Measurements from ENCODE around the gene SPATA13. TPM values are rescaled to one million over a fixed set of nuclear protein-coding genes. Genes with fewer than 3 reads are reported as not detected.
"Not testable (repeated sequence)": the region's sequence is repeated elsewhere in the genome, so short reads cannot be mapped to it uniquely, and the experiment has no call there.

SPATA13 gene
- total and polyA plus RNA-seq, 2 experiments from 2014 or later = 2.4 to 4.6 TPM

DNA sequence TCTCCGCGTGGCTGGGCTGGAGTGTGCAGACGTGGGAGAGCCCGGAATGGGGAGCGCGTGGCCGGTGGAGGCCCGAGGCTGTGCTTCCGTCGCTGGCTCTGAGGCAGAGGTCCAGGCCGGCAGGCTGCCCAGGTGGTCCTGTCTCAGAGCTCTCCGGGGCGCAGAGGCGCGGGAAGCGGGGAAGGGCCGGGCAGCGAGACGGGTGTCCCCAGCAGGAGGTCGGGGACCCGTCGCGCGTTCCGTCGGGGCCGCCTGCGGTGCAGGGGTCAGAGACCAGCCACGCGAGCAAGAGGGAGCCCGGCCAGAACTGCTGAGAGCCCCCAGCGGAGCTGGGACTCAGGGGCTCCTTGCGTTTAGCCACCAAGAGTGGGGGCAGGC, 147.5 kb downstream of the SPATA13 start:
- Histone ChIP-seq H3K9me3 (ENCODE audit: low read depth) (no peaks in the 10 kb centered on the region), H3K4me1 (ENCODE audit: insufficient read depth) (peaks cover 8% of the 10 kb centered on the region; the same call in 1 of the 2 replicates), H3K79me2 (ENCODE audit: insufficient read depth) (no peaks in the 10 kb centered on the region), H3K36me3 (ENCODE audit: low read depth) (no peaks in the 10 kb centered on the region), H3K9me2 (ENCODE audit: insufficient read depth) (no peaks in the 10 kb centered on the region), H3K4me3 (no peak overlapping the region), H3K27ac (no peak overlapping the region), H3K9ac (no peak overlapping the region), H3K4me2 (ENCODE audit: unreplicated experiment) (no peak overlapping the region), H3K27me3 (replicated peaks; ENCODE audit: insufficient read depth) (no peaks in the 10 kb centered on the region), H2AFZ (no peak overlapping the region), H3F3A (ENCODE audit: insufficient read depth) (peaks cover 5% of the 10 kb centered on the region; the same call in 1 of the 2 replicates), H4K20me1 (ENCODE audit: insufficient read depth) (no peaks in the 10 kb centered on the region)
- DNase-seq = no peak
- TF ChIP-seq EZH2 (IDR thresholded peaks at IDR 0.05; ENCODE audit: insufficient read depth, poor library complexity, severe bottlenecking) (no peak), EZH2phosphoT487 (IDR thresholded peaks at IDR 0.05; ENCODE audit: insufficient read depth, low read depth) (no peak)
- 90 to 96% methylated on average over 17 to 33 of the region's 33 CpGs for WGBS, 2 experiments (ENCODE audit: low coverage in 1 of 2, low lambda C conversion rate in 2 of 2, missing lambda C conversion rate in 2 of 2)
- in situ Hi-C loops (cut with MboI) = no loop called here

GRCh38 chr13:24308488-24309020, 148.0 kb downstream of the SPATA13 start:
- no peaks in the 10 kb centered on the region for H4K20me1 ChIP-seq (ENCODE audit: insufficient read depth)
- TF ChIP-seq EZH2 (IDR thresholded peaks at IDR 0.05; ENCODE audit: insufficient read depth, poor library complexity, severe bottlenecking) (no peak), EZH2phosphoT487 (IDR thresholded peaks at IDR 0.05; ENCODE audit: insufficient read depth, low read depth) (no peak)
- no peak for DNase-seq
- H3K9me3 ChIP-seq (ENCODE audit: low read depth) = no peaks in the 10 kb centered on the region
- no peak overlapping the region for H3K4me2 ChIP-seq (ENCODE audit: unreplicated experiment)
- H3K27me3 ChIP-seq (replicated peaks; ENCODE audit: insufficient read depth) = no peaks in the 10 kb centered on the region
- H3K79me2 ChIP-seq (ENCODE audit: insufficient read depth) = no peaks in the 10 kb centered on the region
- no peak overlapping the region for H3K27ac ChIP-seq
- H3K9me2 ChIP-seq (ENCODE audit: insufficient read depth) = no peaks in the 10 kb centered on the region
- in situ Hi-C loops (cut with MboI) = no loop called here
- H2AFZ ChIP-seq = no peak overlapping the region
- 83 to 87% methylated on average over 23 to 37 of the region's 37 CpGs for WGBS, 2 experiments (ENCODE audit: low coverage in 1 of 2, low lambda C conversion rate in 2 of 2, missing lambda C conversion rate in 2 of 2)
- no peak overlapping the region for H3K9ac ChIP-seq
- H3F3A ChIP-seq (ENCODE audit: insufficient read depth) = peaks cover 5% of the 10 kb centered on the region; the same call in 1 of the 2 replicates
- peaks cover 8% of the 10 kb centered on the region; the same call in 1 of the 2 replicates for H3K4me1 ChIP-seq (ENCODE audit: insufficient read depth)
- no peaks in the 10 kb centered on the region for H3K36me3 ChIP-seq (ENCODE audit: low read depth)
- H3K4me3 ChIP-seq = no peak overlapping the region

DNA sequence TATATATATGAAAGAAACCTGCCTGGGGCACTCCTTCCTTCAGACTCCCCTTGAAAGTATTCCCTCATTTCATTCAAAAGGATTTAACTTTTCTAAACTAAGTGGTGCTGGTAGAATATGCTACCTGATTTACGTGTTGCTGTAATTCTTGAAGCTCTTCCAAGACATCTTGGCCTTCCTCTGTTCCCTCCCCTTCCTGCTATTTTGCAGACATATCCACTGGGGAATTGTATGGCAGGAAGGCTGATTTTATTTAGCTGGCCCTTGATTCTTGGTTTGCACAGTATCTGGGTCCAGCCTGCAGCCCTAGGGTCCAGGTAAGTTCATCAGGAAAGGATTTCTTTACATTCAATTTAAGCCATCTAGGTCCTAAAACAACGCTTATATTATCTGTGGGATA, 148.8 kb downstream of the SPATA13 start, which contains the start of gene C1QTNF9:
TSS of gene C1QTNF9 (plus strand) at position 281 of the 400 bp plus-strand sequence. CDS start 6,424 bp downstream, outside the sequence.
- 77 to 86% methylated on average over 2 of the region's 2 CpGs for WGBS, 2 experiments (ENCODE audit: low coverage in 1 of 2, low lambda C conversion rate in 2 of 2, missing lambda C conversion rate in 2 of 2)
- H3K4me3 ChIP-seq; H3F3A ChIP-seq (ENCODE audit: insufficient read depth); H3K27ac ChIP-seq; H3K4me2 ChIP-seq (ENCODE audit: unreplicated experiment); H3K36me3 ChIP-seq (ENCODE audit: low read depth); H2AFZ ChIP-seq; DNase-seq; H3K4me1 ChIP-seq (ENCODE audit: insufficient read depth); H3K9ac ChIP-seq; in situ Hi-C loops (cut with MboI); H4K20me1 ChIP-seq (ENCODE audit: insufficient read depth); H3K9me3 ChIP-seq (ENCODE audit: low read depth); H3K79me2 ChIP-seq (ENCODE audit: insufficient read depth); H3K27me3 ChIP-seq (replicated peaks; ENCODE audit: insufficient read depth); H3K9me2 ChIP-seq (ENCODE audit: insufficient read depth): not testable (repeated sequence)

DNA sequence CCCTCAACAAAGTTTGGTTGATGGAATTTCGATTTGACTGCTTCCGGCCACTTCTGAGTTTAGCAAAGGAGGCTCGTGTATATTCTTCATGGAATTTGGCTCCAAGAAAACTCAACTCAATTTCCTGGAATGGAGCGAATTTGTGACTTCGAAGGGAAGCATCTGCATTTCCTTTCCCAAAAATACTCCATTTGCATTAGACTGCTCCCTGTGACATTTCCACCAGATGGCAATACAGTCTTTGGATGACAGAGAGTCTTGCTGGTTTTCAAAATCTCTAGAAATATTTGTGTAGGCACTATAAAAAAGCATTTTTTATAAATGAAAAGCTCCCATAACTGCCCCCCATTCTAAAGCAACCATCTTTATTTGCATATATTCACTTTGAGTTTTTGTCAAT, 152.9 kb downstream of the SPATA13 start:
- in situ Hi-C loops (cut with MboI) = loop anchor here (10.0 kb wide), 1 partner anchor 221 kb away; no protein-coding TSS in a partner anchor

GRCh38 chr13:24317835-24318234, 157.3 kb downstream of the SPATA13 start:
- not testable (repeated sequence) for H3K4me2 ChIP-seq (ENCODE audit: unreplicated experiment); H3K9me2 ChIP-seq (ENCODE audit: insufficient read depth); H3K79me2 ChIP-seq (ENCODE audit: insufficient read depth); H3K27ac ChIP-seq; H2AFZ ChIP-seq; DNase-seq; H3K4me1 ChIP-seq (ENCODE audit: insufficient read depth); H3K4me3 ChIP-seq; H3K9ac ChIP-seq; H4K20me1 ChIP-seq (ENCODE audit: insufficient read depth); H3K36me3 ChIP-seq (ENCODE audit: low read depth); H3K9me3 ChIP-seq (ENCODE audit: low read depth); H3F3A ChIP-seq (ENCODE audit: insufficient read depth); H3K27me3 ChIP-seq (replicated peaks; ENCODE audit: insufficient read depth)
- WGBS, 2 experiments (ENCODE audit: low coverage in 1 of 2, low lambda C conversion rate in 2 of 2, missing lambda C conversion rate in 2 of 2) = 70 to 100% methylated on average over 5 to 10 of the region's 10 CpGs
- in situ Hi-C loops (cut with MboI) = loop anchor here (10.0 kb wide), 1 partner anchor 217 kb away; no protein-coding TSS in a partner anchor

More for the DNA sequence above, 152.9 kb downstream of the SPATA13 start:
- Histone ChIP-seq H3K4me3 (no peak overlapping the region), H3K4me2 (ENCODE audit: unreplicated experiment) (no peak overlapping the region), H3K9me3 (ENCODE audit: low read depth) (no peaks in the 10 kb centered on the region), H3K9ac (no peak overlapping the region), H4K20me1 (ENCODE audit: insufficient read depth) (no peaks in the 10 kb centered on the region), H3K4me1 (ENCODE audit: insufficient read depth) (no peaks in the 10 kb centered on the region), H2AFZ (no peak overlapping the region), H3K27me3 (replicated peaks; ENCODE audit: insufficient read depth) (no peaks in the 10 kb centered on the region; the same call in none of the 2 replicates), H3K9me2 (ENCODE audit: insufficient read depth) (no peaks in the 10 kb centered on the region), H3K79me2 (ENCODE audit: insufficient read depth) (no peaks in the 10 kb centered on the region), H3K27ac (no peak overlapping the region), H3K36me3 (ENCODE audit: low read depth) (no peaks in the 10 kb centered on the region), H3F3A (ENCODE audit: insufficient read depth) (no peaks in the 10 kb centered on the region)
- peak; percentile 39 for DNase-seq
- 2 to 4% methylated on average over 5 of the region's 5 CpGs for WGBS, 2 experiments (ENCODE audit: low coverage in 1 of 2, low lambda C conversion rate in 2 of 2, missing lambda C conversion rate in 2 of 2)
- no peak for TF ChIP-seq EZH2 (IDR thresholded peaks at IDR 0.05; ENCODE audit: insufficient read depth, poor library complexity, severe bottlenecking)
- no peak for TF ChIP-seq EZH2phosphoT487 (IDR thresholded peaks at IDR 0.05; ENCODE audit: insufficient read depth, low read depth)

DNA sequence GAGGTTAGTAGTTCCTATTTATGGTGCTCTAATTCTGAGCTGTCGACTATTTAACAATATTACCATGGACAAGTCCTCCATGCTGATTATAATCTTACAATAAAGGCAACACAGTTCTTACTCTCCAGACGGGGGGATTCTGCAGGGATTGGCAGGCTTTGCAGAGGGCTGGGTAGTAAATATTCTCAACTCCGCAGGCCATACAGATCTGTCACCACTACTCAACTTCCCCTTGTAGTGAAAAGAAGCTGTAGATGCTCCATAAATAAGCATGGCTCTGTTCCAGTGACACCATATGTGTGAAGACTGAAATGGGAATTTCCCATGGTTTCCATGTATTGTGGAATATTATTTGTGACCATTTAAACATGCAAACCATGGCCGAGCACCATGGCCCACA, 158.4 kb downstream of the SPATA13 start:
- not testable (repeated sequence) for H3K4me1 ChIP-seq (ENCODE audit: insufficient read depth); H3K79me2 ChIP-seq (ENCODE audit: insufficient read depth); H3K9me2 ChIP-seq (ENCODE audit: insufficient read depth); H3K4me3 ChIP-seq; DNase-seq; H3K36me3 ChIP-seq (ENCODE audit: low read depth); H3K27me3 ChIP-seq (replicated peaks; ENCODE audit: insufficient read depth); H4K20me1 ChIP-seq (ENCODE audit: insufficient read depth); H2AFZ ChIP-seq; H3F3A ChIP-seq (ENCODE audit: insufficient read depth); H3K9me3 ChIP-seq (ENCODE audit: low read depth); H3K4me2 ChIP-seq (ENCODE audit: unreplicated experiment); H3K27ac ChIP-seq; H3K9ac ChIP-seq
- 19 to 21% methylated on average over 4 of the region's 4 CpGs for WGBS, 2 experiments (ENCODE audit: low coverage in 1 of 2, low lambda C conversion rate in 2 of 2, missing lambda C conversion rate in 2 of 2)
- in situ Hi-C loops (cut with MboI) = loop anchor here (10.0 kb wide), 1 partner anchor 216 kb away; no protein-coding TSS in a partner anchor

DNA sequence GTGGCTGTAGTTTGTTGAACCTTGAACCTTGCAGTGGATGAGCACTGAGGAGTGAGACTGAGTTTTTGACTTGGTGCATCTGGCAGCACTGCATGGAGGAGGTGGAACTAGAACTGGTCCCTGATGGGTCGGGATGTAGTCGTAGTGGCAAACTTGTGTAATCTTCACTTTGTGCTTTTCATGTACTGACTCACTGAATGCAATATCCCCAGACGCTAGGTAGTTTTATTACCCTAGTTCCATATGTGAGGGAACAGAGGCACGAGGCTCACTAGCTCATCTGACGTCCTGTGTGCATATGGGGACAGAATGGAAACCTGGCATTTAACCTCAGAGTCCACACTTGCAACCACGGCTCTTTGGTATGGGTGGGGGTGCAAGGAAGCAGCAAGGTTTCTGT, 159.1 kb downstream of the SPATA13 start:
- not testable (repeated sequence) for H3K27ac ChIP-seq; H4K20me1 ChIP-seq (ENCODE audit: insufficient read depth); H3K4me1 ChIP-seq (ENCODE audit: insufficient read depth); H2AFZ ChIP-seq; DNase-seq; H3K9ac ChIP-seq; H3K4me3 ChIP-seq; H3K9me3 ChIP-seq (ENCODE audit: low read depth); H3K27me3 ChIP-seq (replicated peaks; ENCODE audit: insufficient read depth); H3K79me2 ChIP-seq (ENCODE audit: insufficient read depth); H3K36me3 ChIP-seq (ENCODE audit: low read depth); H3F3A ChIP-seq (ENCODE audit: insufficient read depth); H3K4me2 ChIP-seq (ENCODE audit: unreplicated experiment); H3K9me2 ChIP-seq (ENCODE audit: insufficient read depth)
- in situ Hi-C loops (cut with MboI) = loop anchor here (10.0 kb wide), 1 partner anchor 215 kb away; no protein-coding TSS in a partner anchor
- 57 to 62% methylated on average over 6 of the region's 6 CpGs for WGBS, 2 experiments (ENCODE audit: low coverage in 1 of 2, low lambda C conversion rate in 2 of 2, missing lambda C conversion rate in 2 of 2)

All from GM23248 (cell line).